IPS-20b (cell line): ENCODE data around the gene SYTL4.

Source experiments
- H3K27ac ChIP-seq: one replicate; pipeline ENCODE4 v1.5.1; 2013; ENCODE audit warnings: low read length
- H3K27me3 ChIP-seq: 2 replicates; pipeline ENCODE4 v1.6.1; 2013; ENCODE audit warnings: mild to moderate bottlenecking, low read length, inconsistent platforms; ENCODE audit not compliant: insufficient read depth
- H3K36me3 ChIP-seq: 2 replicates; pipeline ENCODE4 v1.6.1; 2013; ENCODE audit warnings: low read depth, mild to moderate bottlenecking, inconsistent platforms, low read length, moderate library complexity; ENCODE audit not compliant: insufficient read depth
- H3K4me1 ChIP-seq: 2 replicates; pipeline ENCODE4 v1.6.1; 2013; ENCODE audit warnings: mild to moderate bottlenecking, control low read depth, inconsistent platforms, low read length, moderate library complexity; ENCODE audit not compliant: insufficient read depth
- H3K4me3 ChIP-seq: 2 replicates; pipeline ENCODE4 v1.5.1; 2013; ENCODE audit warnings: mild to moderate bottlenecking, low read length, inconsistent platforms
- H3K9ac ChIP-seq: 2 replicates; pipeline ENCODE4 v1.6.1; 2013; ENCODE audit warnings: low read depth, mild to moderate bottlenecking, inconsistent platforms, low read length, moderate library complexity
- H3K9me3 ChIP-seq: 2 replicates; pipeline ENCODE4 v1.6.1; 2013; ENCODE audit warnings: mild to moderate bottlenecking, low read depth, low read length, inconsistent platforms; ENCODE audit not compliant: insufficient read depth

The SYTL4 gene

GRCh38 chrX:100687128-100687527, 44.8 kb downstream of the SYTL4 start:
- Histone ChIP-seq H3K9ac (no peak overlapping the region), H3K36me3 (no peaks in the 10 kb centered on the region), H3K4me1 (no peaks in the 10 kb centered on the region), H3K27ac (no peak overlapping the region), H3K9me3 (no peaks in the 10 kb centered on the region), H3K4me3 (no peak overlapping the region), H3K27me3 (no peaks in the 10 kb centered on the region)

GRCh38 chrX:100685997-100686305, 46.0 kb downstream of the SYTL4 start:
- Histone ChIP-seq H3K4me1 (no peaks in the 10 kb centered on the region), H3K4me3 (no peak overlapping the region), H3K27me3 (no peaks in the 10 kb centered on the region), H3K36me3 (no peaks in the 10 kb centered on the region), H3K27ac (no peak overlapping the region), H3K9me3 (no peaks in the 10 kb centered on the region), H3K9ac (no peak overlapping the region)

GRCh38 chrX:100685284-100685996, 46.5 kb downstream of the SYTL4 start:
- Histone ChIP-seq H3K9me3 (no peaks in the 10 kb centered on the region), H3K27me3 (no peaks in the 10 kb centered on the region), H3K36me3 (no peaks in the 10 kb centered on the region), H3K4me3 (no peak overlapping the region), H3K9ac (no peak overlapping the region), H3K4me1 (no peaks in the 10 kb centered on the region), H3K27ac (no peak overlapping the region)

GRCh38 chrX:100682939-100683338, 49.0 kb downstream of the SYTL4 start:
- Histone ChIP-seq H3K27me3 (no peaks in the 10 kb centered on the region), H3K36me3 (no peaks in the 10 kb centered on the region), H3K4me3 (no peak overlapping the region), H3K4me1 (no peaks in the 10 kb centered on the region), H3K9ac (no peak overlapping the region), H3K27ac (no peak overlapping the region), H3K9me3 (no peaks in the 10 kb centered on the region)

GRCh38 chrX:100681599-100681998, 50.3 kb downstream of the SYTL4 start:
- no peak overlapping the region for H3K27ac ChIP-seq
- no peak overlapping the region for H3K4me3 ChIP-seq
- H3K4me1 ChIP-seq: no peaks in the 10 kb centered on the region
- H3K9ac ChIP-seq: no peak overlapping the region
- H3K36me3 ChIP-seq: no peaks in the 10 kb centered on the region
- no peaks in the 10 kb centered on the region for H3K9me3 ChIP-seq
- no peaks in the 10 kb centered on the region for H3K27me3 ChIP-seq

- Histone ChIP-seq H3K4me3 (no peak overlapping the region), H3K4me1 (no peaks in the 10 kb centered on the region), H3K9ac (no peak overlapping the region), H3K9me3 (no peaks in the 10 kb centered on the region), H3K36me3 (no peaks in the 10 kb centered on the region), H3K27ac (no peak overlapping the region), H3K27me3 (no peaks in the 10 kb centered on the region)
These were observed 51.2 kb downstream of the SYTL4 start for GRCh38 chrX:100680756-100681155.

GRCh38 chrX:100677611-100678181, 54.2 kb downstream of the SYTL4 start:
- Histone ChIP-seq H3K36me3 (no peaks in the 10 kb centered on the region), H3K27me3 (no peaks in the 10 kb centered on the region), H3K4me3 (no peak overlapping the region), H3K9me3 (no peaks in the 10 kb centered on the region), H3K4me1 (no peaks in the 10 kb centered on the region), H3K9ac (no peak overlapping the region), H3K27ac (no peak overlapping the region)

- H3K36me3 ChIP-seq: no peaks in the 10 kb centered on the region
- H3K4me3 ChIP-seq: no peak overlapping the region
- no peaks in the 10 kb centered on the region for H3K9me3 ChIP-seq
- H3K4me1 ChIP-seq: no peaks in the 10 kb centered on the region
- H3K9ac ChIP-seq: no peak overlapping the region
- H3K27ac ChIP-seq: no peak overlapping the region
- H3K27me3 ChIP-seq: no peaks in the 10 kb centered on the region
These were observed 57.2 kb downstream of the SYTL4 start for GRCh38 chrX:100674705-100675104.

GRCh38 chrX:100673397-100673953, 58.4 kb downstream of the SYTL4 start:
- Histone ChIP-seq H3K4me3 (no peak overlapping the region), H3K9me3 (no peaks in the 10 kb centered on the region), H3K27ac (no peak overlapping the region), H3K36me3 (no peaks in the 10 kb centered on the region), H3K27me3 (no peaks in the 10 kb centered on the region), H3K9ac (no peak overlapping the region), H3K4me1 (no peaks in the 10 kb centered on the region)

GRCh38 chrX:100672966-100673365, 59.0 kb downstream of the SYTL4 start:
- Histone ChIP-seq H3K9ac (no peak overlapping the region), H3K27me3 (no peaks in the 10 kb centered on the region), H3K9me3 (no peaks in the 10 kb centered on the region), H3K4me1 (no peaks in the 10 kb centered on the region), H3K27ac (no peak overlapping the region), H3K36me3 (no peaks in the 10 kb centered on the region), H3K4me3 (no peak overlapping the region)

- H3K9ac ChIP-seq: no peak overlapping the region
- H3K27me3 ChIP-seq: no peaks in the 10 kb centered on the region
- H3K27ac ChIP-seq: no peak overlapping the region
- H3K36me3 ChIP-seq: no peaks in the 10 kb centered on the region
- no peaks in the 10 kb centered on the region for H3K4me1 ChIP-seq
- no peaks in the 10 kb centered on the region for H3K9me3 ChIP-seq
- H3K4me3 ChIP-seq: no peak overlapping the region
These were observed 68.3 kb downstream of the SYTL4 start for GRCh38 chrX:100663642-100664041.

- Histone ChIP-seq H3K27ac (no peak overlapping the region), H3K4me3 (no peak overlapping the region), H3K9ac (no peak overlapping the region), H3K9me3 (no peaks in the 10 kb centered on the region), H3K36me3 (no peaks in the 10 kb centered on the region), H3K27me3 (no peaks in the 10 kb centered on the region), H3K4me1 (no peaks in the 10 kb centered on the region)
These were observed 69.1 kb downstream of the SYTL4 start for GRCh38 chrX:100662796-100663195.
